Nucleus accumbens (tissue), 56 donors: Measurements from ENCODE around the gene RLBP1.
A peak's percentile ranks its signal among the peaks of the same experiment; 100 is the strongest.
"Not testable (repeated sequence)": the region's sequence is repeated elsewhere in the genome, so short reads cannot be mapped to it uniquely, and the experiment has no call there.

Experiments used
- DNase-seq, 56 donors: peaks; one replicate each; lab custom pipeline; 2025; lab: John Stamatoyannopoulos, UW

RLBP1 gene

GRCh38 chr15:89221543-89221942 lies at the start of gene RLBP1:
Gene RLBP1 (minus strand): TSS chr15:89221579. CDS start chr15:89218975, 2,604 bp downstream.
- DNase-seq: peak in 38 of 56 donors; percentile 5 to 65 (median 22)

- DNase-seq: not testable (repeated sequence)
Observed at GRCh38 chr15:89250142-89250541, 28.8 kb upstream of the RLBP1 start.

GRCh38 chr15:89248584-89248983 lies 27.2 kb upstream of the RLBP1 start:
- DNase-seq: no peak

GRCh38 chr15:89247446-89247845 lies 26.1 kb upstream of the RLBP1 start:
- no peak for DNase-seq

- DNase-seq: no peak
Observed at GRCh38 chr15:89244574-89244903, 23.2 kb upstream of the RLBP1 start.

- peak; percentile 38 to 97 (median 88) for DNase-seq
Observed at GRCh38 chr15:89243691-89244573, 22.6 kb upstream of the RLBP1 start, which contains the start of gene FANCI. Gene FANCI (plus strand): TSS chr15:89243979. CDS start chr15:89247648, 3,669 bp downstream.

- DNase-seq: no peak
Observed at GRCh38 chr15:89243046-89243690, 21.8 kb upstream of the RLBP1 start.

GRCh38 chr15:89239883-89240810 lies 18.8 kb upstream of the RLBP1 start:
- not testable (repeated sequence) for DNase-seq

- no peak for DNase-seq
Observed at GRCh38 chr15:89231832-89232231, 10.5 kb upstream of the RLBP1 start.

GRCh38 chr15:89230277-89230676 lies 8.9 kb upstream of the RLBP1 start:
- no peak for DNase-seq

GRCh38 chr15:89227425-89227824 lies 6.0 kb upstream of the RLBP1 start:
- no peak for DNase-seq

- no peak for DNase-seq
Observed at GRCh38 chr15:89226359-89227221, 5.2 kb upstream of the RLBP1 start.

GRCh38 chr15:89225588-89225987 lies 4.2 kb upstream of the RLBP1 start:
- no peak for DNase-seq

- no peak for DNase-seq
Observed at GRCh38 chr15:89218531-89218930, 2.8 kb downstream of the RLBP1 start.

GRCh38 chr15:89217686-89218376 lies 3.5 kb downstream of the RLBP1 start:
- no peak for DNase-seq

GRCh38 chr15:89217031-89217430 lies 4.3 kb downstream of the RLBP1 start:
- no peak for DNase-seq

- no peak for DNase-seq
Observed at GRCh38 chr15:89215627-89216026, 5.8 kb downstream of the RLBP1 start.

- DNase-seq: no peak
Observed at GRCh38 chr15:89211678-89212170, 9.7 kb downstream of the RLBP1 start.

GRCh38 chr15:89209057-89209456 lies 12.3 kb downstream of the RLBP1 start:
- DNase-seq: no peak
